OCI-LY1 (cell line): ENCODE data around the gene WNT2B.

Experiments used
- H2AFZ ChIP-seq: fragments of 200-600 bp; sonication (generic), shearing (Covaris generic); 2 replicates; pipeline ENCODE4 v1.6.0; 2014; ENCODE audit warnings: antibody characterized with exemption, mild to moderate bottlenecking, low read length
- H3F3A ChIP-seq: fragments of 200-600 bp; sonication (generic), shearing (Covaris generic); 2 replicates; pipeline ENCODE4 v1.6.0; 2014; ENCODE audit warnings: mild to moderate bottlenecking, antibody characterized with exemption, low read length, moderate library complexity; ENCODE audit not compliant: insufficient read depth
- H3K27ac ChIP-seq: fragments of 200-600 bp; sonication (generic); 2 replicates; pipeline ENCODE4 v1.5.1; 2014; ENCODE audit warnings: low read length, mixed run types, mild to moderate bottlenecking, low read depth; ENCODE audit not compliant: poor library complexity, severe bottlenecking
- H3K27me3 ChIP-seq: fragments of 200-600 bp; sonication (generic); 2 replicates; pipeline ENCODE4 v1.6.0; 2014; ENCODE audit warnings: antibody characterized with exemption, mild to moderate bottlenecking, low read length, moderate library complexity; ENCODE audit not compliant: insufficient read depth
- H3K36me3 ChIP-seq: fragments of 200-600 bp; sonication (generic); 2 replicates; pipeline ENCODE4 v1.6.1; 2014; ENCODE audit warnings: mild to moderate bottlenecking, antibody characterized with exemption, low read length, moderate library complexity, mixed read lengths; ENCODE audit not compliant: insufficient read depth
- H3K4me1 ChIP-seq: fragments of 200-600 bp; sonication (generic); 2 replicates; pipeline ENCODE4 v1.5.1; 2014; ENCODE audit warnings: mild to moderate bottlenecking, low read length, moderate library complexity; ENCODE audit not compliant: insufficient read depth, severe bottlenecking
- H3K4me2 ChIP-seq: fragments of 200-600 bp; sonication (generic), shearing (Covaris generic); 2 replicates; pipeline ENCODE4 v1.6.1; 2014; ENCODE audit warnings: low read length
- H3K4me3 ChIP-seq: fragments of 200-600 bp; sonication (generic); 2 replicates; pipeline ENCODE4 v1.5.1; 2014; ENCODE audit warnings: low read length, low read depth, mild to moderate bottlenecking, mixed read lengths; ENCODE audit not compliant: poor library complexity, severe bottlenecking
- H3K79me2 ChIP-seq: fragments of 200-600 bp; shearing (Covaris generic); 2 replicates; pipeline ENCODE4 v1.6.1; 2016; ENCODE audit warnings: mixed run types, low read length, mixed read lengths; ENCODE audit not compliant: insufficient read depth
- H3K9ac ChIP-seq: fragments of 200-600 bp; sonication (generic), shearing (Covaris generic); 2 replicates; pipeline ENCODE4 v1.6.1; 2014; ENCODE audit warnings: mild to moderate bottlenecking, low read length, mixed read lengths
- H3K9me2 ChIP-seq: fragments of 200-600 bp; sonication (generic), shearing (Covaris generic); 2 replicates; pipeline ENCODE4 v1.6.1; 2014; ENCODE audit warnings: low read depth, mild to moderate bottlenecking, low read length, mixed read lengths
- H3K9me3 ChIP-seq: fragments of 200-600 bp; shearing (Covaris generic); 2 replicates; pipeline ENCODE4 v1.6.1; 2014; ENCODE audit warnings: low read length, mixed read lengths
- H4K20me1 ChIP-seq: fragments of 200-600 bp; sonication (generic), shearing (Covaris generic); 2 replicates; pipeline ENCODE4 v1.6.0; 2016; ENCODE audit warnings: mild to moderate bottlenecking, low read length; ENCODE audit not compliant: insufficient read depth
- CTCF ChIP-seq: fragments of 200-600 bp; sonication (generic), shearing (Covaris generic); IDR thresholded peaks from 2 replicates; pipeline ENCODE4 v1.5.1; 2017; ENCODE audit warnings: mild to moderate bottlenecking, antibody characterized with exemption, low read length, moderate library complexity, mixed read lengths
- EZH2 ChIP-seq: fragments of 200-600 bp; sonication (generic), shearing (Covaris generic); IDR thresholded peaks from 2 replicates; pipeline ENCODE4 v1.8.0; 2017; ENCODE audit warnings: borderline replicate concordance, mixed run types, mild to moderate bottlenecking, antibody characterized with exemption, low read length, moderate library complexity, mixed read lengths

Gene WNT2B

DNA sequence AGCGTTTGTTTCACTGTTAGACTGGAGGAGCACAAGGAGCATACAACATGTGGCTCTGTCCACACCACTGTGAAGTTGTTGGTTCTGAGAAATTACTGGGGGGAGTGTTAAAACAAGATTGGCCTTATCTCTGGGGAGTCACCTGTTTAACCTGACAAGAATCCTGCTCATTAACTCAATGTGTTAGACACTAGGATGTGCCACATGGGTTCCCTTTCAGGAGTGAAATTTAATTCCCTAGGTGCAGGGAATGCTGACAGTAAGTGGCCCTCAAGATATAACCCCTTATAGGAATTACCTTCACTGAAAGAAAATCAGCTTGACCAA is 45.8 kb upstream of the WNT2B start:
- H3K27ac ChIP-seq = no peak overlapping the region
- H3K4me2 ChIP-seq = no peak overlapping the region
- peaks cover 22% of the 10 kb centered on the region for H3K4me1 ChIP-seq

GRCh38 chr1:112464501-112464900 is 44.3 kb upstream of the WNT2B start:
- Histone ChIP-seq H3K27ac (no peak overlapping the region), H2AFZ (no peak overlapping the region), H3K36me3 (no peaks in the 10 kb centered on the region), H3K4me1 (peaks cover 22% of the 10 kb centered on the region), H3F3A (no peaks in the 10 kb centered on the region), H3K4me3 (no peak overlapping the region), H3K27me3 (no peaks in the 10 kb centered on the region), H3K79me2 (no peaks in the 10 kb centered on the region), H4K20me1 (no peaks in the 10 kb centered on the region), H3K9me3 (no peaks in the 10 kb centered on the region), H3K9me2 (no peaks in the 10 kb centered on the region), H3K4me2 (no peak overlapping the region), H3K9ac (no peak overlapping the region)
- TF ChIP-seq EZH2 (no peak), CTCF (no peak)

More for the DNA sequence above, 45.8 kb upstream of the WNT2B start:
- no peaks in the 10 kb centered on the region for H3K9me3 ChIP-seq
- H3K9me2 ChIP-seq = no peaks in the 10 kb centered on the region
- H3K79me2 ChIP-seq = no peaks in the 10 kb centered on the region
- no peaks in the 10 kb centered on the region for H3F3A ChIP-seq
- no peaks in the 10 kb centered on the region for H3K27me3 ChIP-seq
- H3K9ac ChIP-seq = no peak overlapping the region
- H3K4me3 ChIP-seq = no peak overlapping the region
- H2AFZ ChIP-seq = no peak overlapping the region
- H3K36me3 ChIP-seq = no peaks in the 10 kb centered on the region
- TF ChIP-seq CTCF = no peak
- TF ChIP-seq EZH2 = no peak
- no peaks in the 10 kb centered on the region for H4K20me1 ChIP-seq

DNA sequence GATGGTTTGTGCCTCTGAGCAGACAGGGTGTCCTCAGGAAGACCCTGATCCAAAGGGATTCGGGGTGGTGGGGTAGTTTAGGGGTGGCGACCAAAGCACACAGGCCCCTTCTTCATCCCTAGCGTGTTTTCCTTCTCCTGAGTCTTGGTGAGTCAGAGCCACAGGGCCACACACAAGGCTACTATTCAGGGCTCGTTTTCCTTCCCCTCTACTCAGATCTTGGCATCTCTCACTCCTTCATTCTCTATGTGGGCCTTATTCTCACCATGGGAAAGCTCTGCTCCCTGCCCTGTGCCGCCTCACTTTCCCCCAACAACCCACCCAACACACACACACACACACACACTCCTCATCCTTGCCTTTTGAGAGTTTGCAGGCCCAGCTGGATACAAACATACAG is 43.6 kb upstream of the WNT2B start:
- Histone ChIP-seq H3K79me2 (no peaks in the 10 kb centered on the region), H3K9me3 (no peaks in the 10 kb centered on the region), H3K27me3 (no peaks in the 10 kb centered on the region), H3K27ac (no peak overlapping the region), H3K36me3 (no peaks in the 10 kb centered on the region), H3K4me2 (peak overlapping the region; percentile 77; the same call in 1 of the 2 replicates), H3K4me3 (no peak overlapping the region), H4K20me1 (no peaks in the 10 kb centered on the region), H3K4me1 (peaks cover 22% of the 10 kb centered on the region), H3F3A (no peaks in the 10 kb centered on the region), H3K9me2 (no peaks in the 10 kb centered on the region), H2AFZ (no peak overlapping the region), H3K9ac (no peak overlapping the region)
- no peak for TF ChIP-seq CTCF
- TF ChIP-seq EZH2 = no peak
